GM19463 (cell line): ENCODE results near the gene OR2W3.

Experiments used
- ATAC-seq: cut with Tn5 transposase; IDR thresholded peaks from one replicate; pipeline ENCODE4 v1.9.1; 2021; ENCODE audit warnings: mild to moderate bottlenecking, moderate library complexity; ENCODE audit not compliant: unreplicated experiment

The OR2W3 gene

DNA sequence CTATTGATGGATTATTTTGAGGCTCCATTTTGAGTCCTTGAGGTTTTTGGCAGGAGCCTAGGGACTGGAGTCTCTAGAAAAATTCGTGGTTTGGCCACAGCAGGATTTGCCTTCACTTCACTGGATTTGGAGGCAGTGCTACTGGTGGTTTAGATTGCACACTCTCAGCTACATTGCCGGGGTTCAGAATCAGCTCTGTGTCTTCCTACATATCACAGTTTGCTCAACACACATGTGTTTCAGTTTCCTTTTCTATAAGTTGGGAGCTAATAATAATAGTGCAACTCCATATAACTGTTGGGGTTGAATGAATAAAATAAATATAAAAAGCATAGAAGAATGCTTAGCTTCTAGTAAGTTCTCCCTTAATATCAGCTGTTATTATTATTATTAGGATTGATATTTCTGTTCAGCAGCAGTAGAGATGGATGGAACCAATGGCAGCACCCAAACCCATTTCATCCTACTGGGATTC, at the start of gene OR2W3:
Gene OR2W3, plus strand, starts transcription at position 425 of the 475 bp plus-strand sequence. Its CDS starts 0 bp downstream, at position 425.
- no peak for ATAC-seq

DNA sequence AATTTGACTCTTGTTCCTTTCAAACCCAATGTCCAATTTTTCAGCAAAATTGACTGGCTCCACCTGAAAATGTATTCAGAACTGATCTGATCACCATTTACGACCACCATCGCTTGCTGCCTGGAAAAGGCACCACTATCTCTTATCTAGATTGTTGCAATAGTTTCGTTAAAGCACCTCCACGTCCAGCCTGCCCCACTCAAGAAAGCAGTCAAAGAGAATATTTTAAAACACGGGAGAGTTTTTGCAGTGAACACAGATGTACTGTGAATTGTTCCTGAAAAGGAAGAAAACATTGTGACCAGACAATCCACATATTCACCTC, 49.7 kb upstream of the OR2W3 start:
- no peak for ATAC-seq

DNA sequence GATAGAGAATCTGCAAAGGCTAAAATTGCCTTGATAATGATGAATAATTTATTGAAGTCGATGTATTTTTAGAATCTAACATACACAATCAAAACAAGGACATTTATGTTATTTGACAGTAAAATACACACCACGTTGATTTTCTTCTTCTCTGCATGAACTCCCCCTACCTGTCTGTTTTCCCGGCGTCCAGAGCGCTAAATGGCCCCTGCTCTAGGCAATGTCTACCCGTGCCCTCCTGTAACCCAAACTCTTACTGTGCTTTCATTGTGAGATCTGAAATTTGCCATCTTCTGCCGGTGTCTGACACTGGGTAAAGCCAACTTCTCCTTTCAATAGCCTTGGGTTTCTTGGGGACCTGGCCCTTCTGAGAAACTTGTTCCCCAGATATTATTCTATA, 47.0 kb upstream of the OR2W3 start:
- ATAC-seq: no peak

DNA sequence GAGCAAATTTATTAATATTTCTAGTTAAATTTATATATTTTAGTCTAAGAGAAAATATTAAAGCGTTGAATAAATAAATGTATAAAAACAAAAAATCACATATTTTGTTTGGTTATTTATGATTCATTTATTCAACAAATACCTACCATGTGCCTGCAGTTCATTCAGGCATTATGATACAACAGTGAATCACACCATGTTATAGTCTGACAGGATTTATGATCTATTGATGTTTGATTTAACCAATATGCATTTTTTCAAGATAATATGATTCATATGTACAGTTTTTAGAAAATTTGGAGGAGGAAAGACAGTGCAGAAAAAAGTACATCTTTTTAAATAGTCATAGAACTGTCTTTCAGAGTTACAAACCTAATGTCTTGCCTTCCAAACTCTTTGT, 45.8 kb upstream of the OR2W3 start:
- no peak for ATAC-seq

DNA sequence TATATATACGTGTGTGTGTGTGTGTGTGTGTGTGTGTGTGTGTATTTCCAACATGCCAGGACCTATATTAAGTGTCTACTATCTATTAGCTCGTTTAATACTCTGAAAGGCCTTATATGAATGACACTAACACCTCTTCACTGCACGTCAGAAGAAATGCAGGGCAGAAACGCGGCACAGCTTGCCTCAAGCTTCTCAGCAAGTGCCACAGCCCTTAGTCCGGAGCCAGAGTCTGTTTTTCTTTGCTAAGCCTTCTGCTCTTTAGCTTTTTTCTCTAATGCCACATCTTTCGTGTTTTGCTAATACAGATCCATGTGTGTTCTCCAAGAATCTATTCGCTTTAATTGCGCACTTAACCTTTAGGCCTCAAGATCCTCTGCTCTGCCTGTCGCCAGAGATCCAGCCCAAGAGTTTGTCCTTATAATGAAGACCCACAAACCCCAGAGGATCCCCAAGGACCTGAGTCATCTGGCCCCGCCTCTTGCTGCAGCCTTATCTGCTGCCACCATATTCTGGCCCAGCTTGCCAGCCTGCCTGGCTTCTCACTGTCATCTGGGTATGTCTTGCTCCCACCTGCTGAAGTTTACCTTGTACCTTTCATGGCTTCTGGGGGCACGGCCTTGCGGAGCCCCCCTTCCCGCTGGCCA, 40.4 kb upstream of the OR2W3 start:
- no peak for ATAC-seq

DNA sequence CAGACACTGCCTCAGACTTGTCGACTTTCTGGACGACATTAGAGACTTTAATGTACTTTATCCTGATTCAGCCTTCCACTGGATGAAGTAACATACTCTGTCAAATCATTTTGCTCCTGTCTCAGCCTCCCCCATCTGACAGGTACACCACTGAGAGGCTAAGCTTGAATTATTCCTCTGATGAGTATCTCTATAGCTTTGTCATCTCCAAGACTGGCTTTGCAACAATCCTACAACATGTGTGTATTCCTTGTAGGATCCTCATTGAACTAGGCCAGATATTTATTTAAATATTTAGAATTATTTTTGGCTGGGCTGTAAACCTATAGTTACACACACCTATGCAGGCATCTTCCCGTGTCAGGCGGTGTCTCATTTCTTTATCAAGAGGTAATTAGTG, 39.5 kb upstream of the OR2W3 start:
- no peak for ATAC-seq

DNA sequence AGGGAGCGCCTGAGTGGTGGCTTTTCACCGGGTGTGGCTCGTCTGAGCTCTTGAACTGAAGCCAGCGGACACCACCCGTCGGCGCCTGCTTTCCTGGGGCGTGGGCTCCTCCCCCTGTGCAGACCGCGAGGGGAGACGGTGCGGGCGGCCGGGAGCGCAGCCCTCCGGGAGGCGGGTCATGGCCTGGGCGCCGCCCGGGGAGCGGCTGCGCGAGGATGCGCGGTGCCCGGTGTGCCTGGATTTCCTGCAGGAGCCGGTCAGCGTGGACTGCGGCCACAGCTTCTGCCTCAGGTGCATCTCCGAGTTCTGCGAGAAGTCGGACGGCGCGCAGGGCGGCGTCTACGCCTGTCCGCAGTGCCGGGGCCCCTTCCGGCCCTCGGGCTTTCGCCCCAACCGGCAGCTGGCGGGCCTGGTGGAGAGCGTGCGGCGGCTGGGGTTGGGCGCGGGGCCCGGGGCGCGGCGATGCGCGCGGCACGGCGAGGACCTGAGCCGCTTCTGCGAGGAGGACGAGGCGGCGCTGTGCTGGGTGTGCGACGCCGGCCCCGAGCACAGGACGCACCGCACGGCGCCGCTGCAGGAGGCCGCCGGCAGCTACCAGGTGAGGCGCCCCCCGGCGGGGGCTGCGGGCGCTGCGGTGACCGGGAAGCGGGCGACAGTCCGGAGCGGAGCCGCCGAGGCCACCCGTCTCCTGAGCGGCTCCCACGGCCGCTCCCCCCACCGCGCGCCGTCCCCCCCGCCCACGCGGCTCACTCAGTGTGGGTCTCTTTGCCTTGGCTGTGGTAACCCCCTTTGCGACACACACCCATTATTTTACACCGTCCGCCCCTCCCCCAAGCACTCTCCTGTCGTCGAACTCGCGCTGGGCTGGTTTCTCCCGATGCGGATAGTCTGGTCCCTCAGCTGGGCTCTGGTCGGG, 38.1 kb upstream of the OR2W3 start, which contains the start of gene TRIM58:
Gene TRIM58, plus strand, starts transcription at position 119 of the 916 bp plus-strand sequence. Its CDS starts 60 bp downstream, at position 179.
- no peak for ATAC-seq

DNA sequence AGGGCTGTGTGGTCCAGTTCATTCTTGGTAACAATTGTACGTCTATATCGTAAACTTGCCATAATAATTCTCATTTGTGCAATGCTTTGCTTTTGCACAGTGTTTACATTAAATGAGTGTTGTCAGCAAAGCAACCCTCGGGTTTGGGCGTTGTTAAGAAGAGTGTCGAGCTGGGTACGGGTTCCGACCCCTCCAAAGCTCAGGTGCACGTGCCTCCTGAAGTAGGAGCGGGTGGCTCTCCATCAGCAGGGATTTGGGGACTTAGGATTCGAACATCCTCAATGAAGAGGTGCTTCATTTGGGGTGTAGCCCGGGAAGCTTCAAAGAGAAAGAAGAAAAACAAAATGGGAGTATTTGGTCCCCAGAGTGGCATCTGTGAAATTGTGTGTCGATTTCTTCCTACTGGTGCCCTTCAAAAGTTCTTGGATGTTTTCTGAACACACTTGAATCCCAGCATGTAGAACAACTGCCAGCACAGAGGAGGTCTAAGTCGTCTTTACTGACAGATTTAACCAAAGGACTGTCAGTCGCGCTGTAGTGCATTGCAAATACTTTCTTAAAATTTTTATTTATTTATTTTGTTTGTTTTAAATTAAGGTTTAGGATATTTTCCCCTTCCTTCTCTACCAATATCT, 37.3 kb upstream of the OR2W3 start:
- ATAC-seq: no peak

DNA sequence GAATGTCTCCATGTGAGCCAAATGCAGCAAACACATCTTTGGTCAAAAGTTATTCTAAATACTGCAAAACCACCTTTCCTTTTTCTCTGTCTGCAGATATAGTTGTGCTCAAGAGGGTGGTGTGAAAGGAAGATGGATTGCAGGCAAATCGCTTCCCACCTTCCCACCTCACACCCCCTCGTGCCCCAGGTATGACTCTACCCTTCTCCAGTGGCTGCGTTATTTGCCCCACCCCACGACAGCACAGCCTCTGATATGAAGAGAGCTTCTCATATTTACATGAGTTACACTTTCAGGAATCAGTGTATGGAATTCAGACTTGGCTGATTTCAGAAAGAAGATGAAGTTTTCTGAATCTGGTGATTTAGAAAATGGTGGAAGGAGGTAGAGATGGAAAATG, 32.6 kb upstream of the OR2W3 start:
- ATAC-seq: no peak

DNA sequence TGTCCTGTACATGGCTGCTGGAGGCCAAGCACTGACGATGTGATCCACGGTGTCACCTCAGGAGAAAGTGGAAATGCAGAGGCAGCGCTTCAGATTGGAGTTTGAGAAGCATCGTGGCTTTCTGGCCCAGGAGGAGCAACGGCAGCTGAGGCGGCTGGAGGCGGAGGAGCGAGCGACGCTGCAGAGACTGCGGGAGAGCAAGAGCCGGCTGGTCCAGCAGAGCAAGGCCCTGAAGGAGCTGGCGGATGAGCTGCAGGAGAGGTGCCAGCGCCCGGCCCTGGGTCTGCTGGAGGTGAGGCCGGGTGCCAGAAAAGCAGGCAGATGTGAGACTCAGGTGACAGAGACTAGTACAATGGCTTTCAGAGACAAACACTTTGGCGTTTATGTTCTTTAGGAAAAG, 30.7 kb upstream of the OR2W3 start:
- ATAC-seq: no peak

DNA sequence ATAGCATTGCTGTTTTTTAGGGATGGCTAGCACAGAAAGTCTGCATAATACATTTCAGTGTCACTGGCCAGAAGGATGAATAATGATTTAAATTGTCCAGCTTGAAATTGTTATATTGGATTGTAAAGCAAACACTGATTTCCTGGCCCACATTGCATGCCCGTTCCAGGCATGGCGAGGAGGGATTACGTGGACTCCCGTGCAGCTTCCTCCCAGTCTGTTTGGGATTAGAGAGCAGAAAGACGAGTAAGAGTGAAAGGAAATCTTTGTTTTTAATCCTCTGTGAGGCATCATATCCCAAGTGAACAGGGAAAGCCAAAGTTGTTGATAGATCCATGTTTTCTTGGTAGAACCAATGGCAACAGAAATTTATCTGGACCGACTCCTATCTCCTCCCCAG, 30.0 kb upstream of the OR2W3 start:
- no peak for ATAC-seq

DNA sequence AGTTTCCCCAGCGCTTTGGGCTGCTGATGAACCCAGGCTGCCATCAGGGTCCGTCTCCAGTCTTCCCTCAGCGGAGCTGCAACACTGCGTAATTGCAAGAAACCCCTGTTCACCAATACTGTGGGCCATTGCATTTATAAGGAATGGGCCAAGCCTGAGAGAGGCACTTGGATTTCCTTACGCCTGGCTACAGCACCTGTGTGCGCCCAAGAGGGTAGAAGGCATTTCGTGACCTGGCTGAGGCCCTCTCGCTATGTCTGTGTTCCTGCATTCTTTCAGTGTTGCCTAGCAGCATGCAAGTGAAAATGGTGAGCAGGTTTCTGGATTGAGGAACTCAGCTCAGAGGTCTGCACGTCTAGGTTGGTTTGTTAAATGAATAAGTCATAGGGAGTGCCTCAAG, 12.0 kb upstream of the OR2W3 start:
- ATAC-seq: no peak

DNA sequence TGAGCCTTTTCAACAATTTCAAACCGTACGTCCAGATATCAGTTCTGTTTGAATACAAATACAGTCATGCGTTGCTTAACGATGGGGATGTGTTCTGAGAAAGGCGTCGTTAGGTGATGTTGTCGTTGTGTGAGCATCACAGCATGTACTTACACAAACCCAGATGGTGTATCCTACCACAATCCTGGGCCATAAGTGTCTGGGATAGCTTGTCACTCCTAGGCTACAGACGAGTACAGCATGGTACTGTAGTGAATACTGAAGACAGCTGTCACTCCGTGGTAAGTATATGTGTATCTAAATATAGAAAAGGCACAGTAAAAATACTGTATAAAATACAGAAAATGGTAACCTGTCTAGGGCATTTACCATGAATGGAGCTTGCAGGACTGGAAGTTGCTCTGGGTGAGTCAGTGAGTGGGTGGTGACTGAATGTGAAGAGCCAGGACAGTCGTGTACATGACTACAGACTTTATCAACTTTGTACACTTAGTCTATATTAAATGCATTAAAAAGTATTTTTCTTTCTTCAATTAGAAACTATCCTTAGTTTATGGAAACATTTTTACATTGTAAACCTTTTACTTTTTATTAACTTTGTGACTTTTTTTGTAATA, 10.5 kb upstream of the OR2W3 start:
- no peak for ATAC-seq

DNA sequence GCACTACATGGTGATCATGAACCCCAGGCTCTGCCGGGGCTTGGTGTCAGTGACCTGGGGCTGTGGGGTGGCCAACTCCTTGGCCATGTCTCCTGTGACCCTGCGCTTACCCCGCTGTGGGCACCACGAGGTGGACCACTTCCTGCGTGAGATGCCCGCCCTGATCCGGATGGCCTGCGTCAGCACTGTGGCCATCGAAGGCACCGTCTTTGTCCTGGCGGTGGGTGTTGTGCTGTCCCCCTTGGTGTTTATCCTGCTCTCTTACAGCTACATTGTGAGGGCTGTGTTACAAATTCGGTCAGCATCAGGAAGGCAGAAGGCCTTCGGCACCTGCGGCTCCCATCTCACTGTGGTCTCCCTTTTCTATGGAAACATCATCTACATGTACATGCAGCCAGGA, 589 bp downstream of the OR2W3 start:
- no peak for ATAC-seq

DNA sequence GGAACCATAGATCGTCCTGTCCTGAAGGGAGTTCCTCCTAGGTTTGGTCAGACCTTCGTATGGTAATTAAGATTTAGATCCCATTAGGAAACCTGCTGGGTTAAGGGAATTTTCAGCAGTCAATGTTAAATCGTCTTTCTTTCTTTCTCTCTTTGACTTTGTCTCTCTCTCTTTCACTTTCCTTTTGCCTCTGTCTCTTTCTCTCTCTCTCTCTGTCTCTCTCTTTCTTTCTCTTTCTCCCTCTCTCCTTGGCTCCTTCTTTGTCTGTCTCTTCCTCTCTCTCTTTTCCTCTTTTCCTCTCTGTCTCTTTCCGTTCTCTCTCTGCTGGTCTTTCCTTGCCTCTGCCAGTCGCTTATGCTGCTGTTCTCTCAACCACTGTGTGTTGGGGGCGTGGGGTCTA, 8.7 kb downstream of the OR2W3 start:
- ATAC-seq: no peak

DNA sequence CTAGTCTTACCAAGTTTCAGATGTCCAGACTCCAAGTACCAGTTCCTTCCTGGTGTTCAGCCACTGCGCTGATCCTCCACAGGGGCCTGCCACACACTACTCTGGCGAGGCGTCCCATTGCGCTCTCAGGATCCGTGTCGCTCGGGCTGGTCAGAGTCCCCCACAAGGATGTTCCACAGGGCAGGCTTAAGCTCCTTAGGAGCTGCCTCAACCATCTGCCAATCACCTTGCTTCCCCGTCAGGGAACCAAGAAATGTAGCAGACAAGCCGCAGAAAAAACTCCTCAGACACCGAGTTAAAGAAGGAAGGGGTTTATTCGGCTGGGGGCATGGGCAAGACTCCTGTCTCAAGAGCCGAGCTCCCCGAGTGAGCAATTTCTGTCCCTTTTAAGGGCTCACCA, 9.8 kb downstream of the OR2W3 start:
- no peak for ATAC-seq

DNA sequence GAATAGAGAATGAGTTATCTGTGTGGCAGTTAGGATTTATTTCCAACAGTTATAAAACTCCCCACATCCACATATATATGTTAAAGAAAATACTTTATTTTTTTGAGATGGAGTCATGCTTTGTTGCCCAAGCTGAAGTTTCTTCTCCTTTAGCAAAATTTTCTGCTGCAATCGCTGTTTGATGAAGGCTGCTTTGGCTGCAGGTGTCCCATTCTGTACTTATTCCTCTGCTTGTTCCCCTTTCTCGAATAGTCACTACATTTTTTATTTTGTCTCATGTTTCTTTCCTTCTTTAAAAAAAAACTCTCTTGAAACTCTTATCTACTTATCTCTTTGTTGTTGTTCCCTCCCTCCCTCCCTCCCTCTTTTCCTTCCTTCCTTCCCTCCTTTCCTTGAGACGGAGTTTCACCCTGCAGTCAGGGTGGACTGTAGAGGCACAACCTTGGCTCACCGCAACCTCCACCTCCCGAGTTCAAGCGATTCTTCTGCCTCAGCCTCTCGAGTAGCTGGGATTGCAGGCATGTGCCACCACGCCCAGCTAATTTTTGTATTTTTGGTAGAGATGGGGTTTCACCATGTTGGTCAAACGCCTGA, 10.6 kb downstream of the OR2W3 start:
- ATAC-seq: no peak

DNA sequence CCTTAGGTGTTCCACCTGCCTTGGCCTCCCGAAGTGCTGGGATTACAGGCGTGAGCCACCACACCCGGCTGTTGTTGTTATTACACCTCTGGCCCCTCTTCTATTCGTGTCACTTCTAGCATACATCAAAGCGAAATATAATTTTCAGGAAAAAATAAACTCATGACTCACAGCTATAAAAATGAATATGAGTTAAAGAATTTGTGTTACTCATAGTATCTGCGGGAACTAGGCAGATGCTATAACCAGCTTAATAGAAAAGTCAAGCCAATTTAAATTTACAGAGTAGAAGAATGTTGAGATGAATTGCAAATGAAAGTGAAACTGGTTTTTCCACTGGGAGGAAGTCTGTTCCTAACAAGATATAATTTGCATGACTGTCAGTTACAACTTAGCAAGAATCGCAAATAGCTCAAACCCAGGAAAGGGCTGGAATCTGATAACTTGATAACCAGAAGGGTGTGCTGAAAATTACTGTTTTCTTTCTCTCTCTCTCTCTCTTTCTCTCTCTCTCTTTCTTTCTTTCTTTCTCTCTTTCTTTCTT, 11.2 kb downstream of the OR2W3 start:
- ATAC-seq: no peak

DNA sequence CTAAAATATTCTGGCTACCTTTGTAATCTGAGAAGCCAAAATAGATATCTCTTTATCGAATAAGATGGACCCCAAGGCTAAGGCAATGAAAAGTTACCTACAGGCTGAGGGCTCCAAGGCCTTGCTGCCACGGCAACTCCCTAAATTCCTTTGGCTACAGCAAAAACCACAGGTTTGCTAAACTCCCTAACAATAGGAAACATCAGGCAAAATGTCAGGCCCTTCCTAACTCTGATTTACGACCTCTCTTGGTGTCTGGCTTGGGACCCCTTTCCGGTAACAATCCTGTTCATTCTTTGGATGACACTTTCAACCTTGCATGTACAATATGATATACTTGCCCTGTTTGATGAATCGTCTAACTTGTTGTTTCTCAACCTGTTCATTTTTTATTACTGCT, 13.4 kb downstream of the OR2W3 start:
- no peak for ATAC-seq

DNA sequence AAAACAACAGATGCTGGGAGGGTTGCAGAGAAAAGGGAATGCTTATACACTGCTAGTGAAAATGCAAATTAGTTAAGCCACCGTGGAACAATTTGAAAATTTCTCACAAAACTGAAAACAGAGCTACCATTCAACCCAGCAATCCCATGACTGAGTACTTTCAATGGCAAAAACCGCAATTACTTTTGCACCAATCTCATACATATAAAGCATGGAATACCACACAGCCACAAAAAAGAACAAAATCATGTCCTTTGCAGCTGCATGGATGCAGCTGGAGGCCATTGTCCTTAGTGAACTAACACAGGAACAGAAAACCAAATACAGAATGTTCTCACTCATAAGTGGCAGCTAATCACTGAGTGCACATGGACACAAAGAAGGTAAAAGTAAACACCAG, 18.4 kb downstream of the OR2W3 start:
- ATAC-seq: no peak
